Measurements from ENCODE around the gene CES3. TPM values are rescaled to one million over a fixed set of nuclear protein-coding genes. Genes with fewer than 3 reads are reported as not detected.

Gene CES3
- total and polyA plus RNA-seq, 9 of the 15 experiments (the other 6 are each of a cell fraction or from before 2014, with no cell fraction given): 0.06 to 2.2 (median 0.68) TPM

GRCh38 chr16:66935314-66936011, 25.6 kb upstream of the CES3 start, which contains the start of gene CES2 (continued):
- TF ChIP-seq, protein P1, sequence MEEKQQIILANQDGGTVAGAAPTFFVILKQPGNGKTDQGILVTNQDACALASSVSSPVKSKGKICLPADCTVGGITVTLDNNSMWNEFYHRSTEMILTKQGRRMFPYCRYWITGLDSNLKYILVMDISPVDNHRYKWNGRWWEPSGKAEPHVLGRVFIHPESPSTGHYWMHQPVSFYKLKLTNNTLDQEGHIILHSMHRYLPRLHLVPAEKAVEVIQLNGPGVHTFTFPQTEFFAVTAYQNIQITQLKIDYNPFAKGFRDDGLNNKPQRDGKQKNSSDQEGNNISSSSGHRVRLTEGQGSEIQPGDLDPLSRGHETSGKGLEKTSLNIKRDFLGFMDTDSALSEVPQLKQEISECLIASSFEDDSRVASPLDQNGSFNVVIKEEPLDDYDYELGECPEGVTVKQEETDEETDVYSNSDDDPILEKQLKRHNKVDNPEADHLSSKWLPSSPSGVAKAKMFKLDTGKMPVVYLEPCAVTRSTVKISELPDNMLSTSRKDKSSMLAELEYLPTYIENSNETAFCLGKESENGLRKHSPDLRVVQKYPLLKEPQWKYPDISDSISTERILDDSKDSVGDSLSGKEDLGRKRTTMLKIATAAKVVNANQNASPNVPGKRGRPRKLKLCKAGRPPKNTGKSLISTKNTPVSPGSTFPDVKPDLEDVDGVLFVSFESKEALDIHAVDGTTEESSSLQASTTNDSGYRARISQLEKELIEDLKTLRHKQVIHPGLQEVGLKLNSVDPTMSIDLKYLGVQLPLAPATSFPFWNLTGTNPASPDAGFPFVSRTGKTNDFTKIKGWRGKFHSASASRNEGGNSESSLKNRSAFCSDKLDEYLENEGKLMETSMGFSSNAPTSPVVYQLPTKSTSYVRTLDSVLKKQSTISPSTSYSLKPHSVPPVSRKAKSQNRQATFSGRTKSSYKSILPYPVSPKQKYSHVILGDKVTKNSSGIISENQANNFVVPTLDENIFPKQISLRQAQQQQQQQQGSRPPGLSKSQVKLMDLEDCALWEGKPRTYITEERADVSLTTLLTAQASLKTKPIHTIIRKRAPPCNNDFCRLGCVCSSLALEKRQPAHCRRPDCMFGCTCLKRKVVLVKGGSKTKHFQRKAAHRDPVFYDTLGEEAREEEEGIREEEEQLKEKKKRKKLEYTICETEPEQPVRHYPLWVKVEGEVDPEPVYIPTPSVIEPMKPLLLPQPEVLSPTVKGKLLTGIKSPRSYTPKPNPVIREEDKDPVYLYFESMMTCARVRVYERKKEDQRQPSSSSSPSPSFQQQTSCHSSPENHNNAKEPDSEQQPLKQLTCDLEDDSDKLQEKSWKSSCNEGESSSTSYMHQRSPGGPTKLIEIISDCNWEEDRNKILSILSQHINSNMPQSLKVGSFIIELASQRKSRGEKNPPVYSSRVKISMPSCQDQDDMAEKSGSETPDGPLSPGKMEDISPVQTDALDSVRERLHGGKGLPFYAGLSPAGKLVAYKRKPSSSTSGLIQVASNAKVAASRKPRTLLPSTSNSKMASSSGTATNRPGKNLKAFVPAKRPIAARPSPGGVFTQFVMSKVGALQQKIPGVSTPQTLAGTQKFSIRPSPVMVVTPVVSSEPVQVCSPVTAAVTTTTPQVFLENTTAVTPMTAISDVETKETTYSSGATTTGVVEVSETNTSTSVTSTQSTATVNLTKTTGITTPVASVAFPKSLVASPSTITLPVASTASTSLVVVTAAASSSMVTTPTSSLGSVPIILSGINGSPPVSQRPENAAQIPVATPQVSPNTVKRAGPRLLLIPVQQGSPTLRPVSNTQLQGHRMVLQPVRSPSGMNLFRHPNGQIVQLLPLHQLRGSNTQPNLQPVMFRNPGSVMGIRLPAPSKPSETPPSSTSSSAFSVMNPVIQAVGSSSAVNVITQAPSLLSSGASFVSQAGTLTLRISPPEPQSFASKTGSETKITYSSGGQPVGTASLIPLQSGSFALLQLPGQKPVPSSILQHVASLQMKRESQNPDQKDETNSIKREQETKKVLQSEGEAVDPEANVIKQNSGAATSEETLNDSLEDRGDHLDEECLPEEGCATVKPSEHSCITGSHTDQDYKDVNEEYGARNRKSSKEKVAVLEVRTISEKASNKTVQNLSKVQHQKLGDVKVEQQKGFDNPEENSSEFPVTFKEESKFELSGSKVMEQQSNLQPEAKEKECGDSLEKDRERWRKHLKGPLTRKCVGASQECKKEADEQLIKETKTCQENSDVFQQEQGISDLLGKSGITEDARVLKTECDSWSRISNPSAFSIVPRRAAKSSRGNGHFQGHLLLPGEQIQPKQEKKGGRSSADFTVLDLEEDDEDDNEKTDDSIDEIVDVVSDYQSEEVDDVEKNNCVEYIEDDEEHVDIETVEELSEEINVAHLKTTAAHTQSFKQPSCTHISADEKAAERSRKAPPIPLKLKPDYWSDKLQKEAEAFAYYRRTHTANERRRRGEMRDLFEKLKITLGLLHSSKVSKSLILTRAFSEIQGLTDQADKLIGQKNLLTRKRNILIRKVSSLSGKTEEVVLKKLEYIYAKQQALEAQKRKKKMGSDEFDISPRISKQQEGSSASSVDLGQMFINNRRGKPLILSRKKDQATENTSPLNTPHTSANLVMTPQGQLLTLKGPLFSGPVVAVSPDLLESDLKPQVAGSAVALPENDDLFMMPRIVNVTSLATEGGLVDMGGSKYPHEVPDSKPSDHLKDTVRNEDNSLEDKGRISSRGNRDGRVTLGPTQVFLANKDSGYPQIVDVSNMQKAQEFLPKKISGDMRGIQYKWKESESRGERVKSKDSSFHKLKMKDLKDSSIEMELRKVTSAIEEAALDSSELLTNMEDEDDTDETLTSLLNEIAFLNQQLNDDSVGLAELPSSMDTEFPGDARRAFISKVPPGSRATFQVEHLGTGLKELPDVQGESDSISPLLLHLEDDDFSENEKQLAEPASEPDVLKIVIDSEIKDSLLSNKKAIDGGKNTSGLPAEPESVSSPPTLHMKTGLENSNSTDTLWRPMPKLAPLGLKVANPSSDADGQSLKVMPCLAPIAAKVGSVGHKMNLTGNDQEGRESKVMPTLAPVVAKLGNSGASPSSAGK (IDR thresholded peaks at IDR 0.05): peak; percentile 55; the same call in 1 of the 2 replicates
- TF ChIP-seq MCM3 (IDR thresholded peaks at IDR 0.05) (no peak), SMARCB1 (IDR thresholded peaks at IDR 0.05; ENCODE audit: insufficient read length, low read depth) (no peak), POU5F1 (IDR thresholded peaks at IDR 0.05; ENCODE audit: borderline replicate concordance, low read depth, low read length, partially characterized antibody) (no peak), ZNF764 (CRISPR knock-in tag; IDR thresholded peaks at IDR 0.05; ENCODE audit: low read depth) (no peak), RBFOX2 (IDR thresholded peaks at IDR 0.05; ENCODE audit: low read depth, low read length) (peak; percentile 49; the same call in 1 of the 2 replicates), NR3C1 (CRISPR knock-in tag; IDR thresholded peaks at IDR 0.05) (no peak)
- TF ChIP-seq, protein P2, sequence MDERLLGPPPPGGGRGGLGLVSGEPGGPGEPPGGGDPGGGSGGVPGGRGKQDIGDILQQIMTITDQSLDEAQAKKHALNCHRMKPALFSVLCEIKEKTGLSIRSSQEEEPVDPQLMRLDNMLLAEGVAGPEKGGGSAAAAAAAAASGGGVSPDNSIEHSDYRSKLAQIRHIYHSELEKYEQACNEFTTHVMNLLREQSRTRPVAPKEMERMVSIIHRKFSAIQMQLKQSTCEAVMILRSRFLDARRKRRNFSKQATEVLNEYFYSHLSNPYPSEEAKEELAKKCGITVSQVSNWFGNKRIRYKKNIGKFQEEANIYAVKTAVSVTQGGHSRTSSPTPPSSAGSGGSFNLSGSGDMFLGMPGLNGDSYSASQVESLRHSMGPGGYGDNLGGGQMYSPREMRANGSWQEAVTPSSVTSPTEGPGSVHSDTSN (CRISPR knock-in tag; IDR thresholded peaks at IDR 0.05; ENCODE audit: low read depth): no peak
- TF ChIP-seq, protein P2 (tag; conservative IDR thresholded peaks at IDR 0.05; ENCODE audit: low read depth): no peak
- TF ChIP-seq, protein P3, sequence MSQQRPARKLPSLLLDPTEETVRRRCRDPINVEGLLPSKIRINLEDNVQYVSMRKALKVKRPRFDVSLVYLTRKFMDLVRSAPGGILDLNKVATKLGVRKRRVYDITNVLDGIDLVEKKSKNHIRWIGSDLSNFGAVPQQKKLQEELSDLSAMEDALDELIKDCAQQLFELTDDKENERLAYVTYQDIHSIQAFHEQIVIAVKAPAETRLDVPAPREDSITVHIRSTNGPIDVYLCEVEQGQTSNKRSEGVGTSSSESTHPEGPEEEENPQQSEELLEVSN (IDR thresholded peaks at IDR 0.05; ENCODE audit: borderline replicate concordance in 1 of 2, extremely low read depth in 1 of 2, insufficient read depth in 1 of 2, insufficient read length in 1 of 2, low read depth in 1 of 2, low read length in 1 of 2, poor library complexity in 1 of 2, severe bottlenecking in 1 of 2): peak; percentile 23 to 69

All from K562 (cell line).